Epithelial cell of proximal tubule (primary cell): ENCODE measurements around the gene SYMPK. TPM values are rescaled to one million over a fixed set of nuclear protein-coding genes. Genes with fewer than 3 reads are reported as not detected.

Experiments
- DNase-seq: peaks from one replicate; pipeline ENCODE4 v3.0.0-alpha.2; 2011; ENCODE audit warnings: low read depth
- H3K4me3 ChIP-seq: 2 replicates; pipeline ENCODE4 v1.5.1; 2011; ENCODE audit warnings: low read depth, mild to moderate bottlenecking, low read length
- CTCF ChIP-seq: conservative IDR thresholded peaks from 2 replicates; pipeline ENCODE4 v1.5.1; 2012; ENCODE audit warnings: low read depth, mild to moderate bottlenecking, low read length
- total RNA-seq: library from RNA; depleted of rRNA; stranded (reverse); fragments of >200 nt; gene quantifications from 2 replicates; pipeline ENCODE4 v1.2.3, GENCODE V29; 2015

Gene SYMPK
- total RNA-seq, 1 donor from 2014 or later, result 22.9 TPM

DNA sequence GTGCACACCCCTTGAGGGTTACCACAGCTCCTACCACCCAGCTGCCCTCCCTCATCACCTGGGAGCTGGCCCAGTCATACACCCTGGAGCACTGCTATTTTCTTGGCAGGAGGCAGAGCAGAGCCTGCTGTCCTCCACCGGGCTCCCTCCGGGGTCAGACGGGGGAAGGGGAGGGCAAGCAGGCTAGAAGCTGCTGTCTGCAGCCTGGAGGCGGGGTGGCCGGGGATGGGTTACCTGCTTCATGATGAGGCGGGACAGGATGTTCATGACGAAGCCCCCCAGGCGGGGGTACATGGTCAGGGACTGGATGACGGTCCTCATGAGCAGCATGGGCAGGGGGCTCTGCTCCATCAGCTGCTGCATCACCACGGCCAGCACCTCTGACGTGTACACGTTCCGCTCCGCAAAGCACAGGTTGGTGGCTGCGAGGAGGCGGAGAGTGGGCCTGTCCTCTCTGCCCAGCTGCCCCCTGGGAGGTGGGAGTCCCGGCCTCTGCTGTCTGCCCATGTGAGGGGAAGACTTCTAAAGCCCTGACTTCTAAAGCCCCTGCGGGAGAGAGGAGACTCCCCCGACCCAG is 45.1 kb downstream of the SYMPK start:
- no peak for DNase-seq
- TF ChIP-seq CTCF, result no peak
- H3K4me3 ChIP-seq, result no peak overlapping the region

GRCh38 chr19:45817010-45817724 is 45.8 kb downstream of the SYMPK start:
- DNase-seq, result no peak
- H3K4me3 ChIP-seq, result no peak overlapping the region
- peak; percentile 97 for TF ChIP-seq CTCF

- H3K4me3 ChIP-seq, result no peak overlapping the region
- DNase-seq, result no peak
- TF ChIP-seq CTCF, result no peak
Measured at GRCh38 chr19:45816236-45817009, 46.5 kb downstream of the SYMPK start.

DNA sequence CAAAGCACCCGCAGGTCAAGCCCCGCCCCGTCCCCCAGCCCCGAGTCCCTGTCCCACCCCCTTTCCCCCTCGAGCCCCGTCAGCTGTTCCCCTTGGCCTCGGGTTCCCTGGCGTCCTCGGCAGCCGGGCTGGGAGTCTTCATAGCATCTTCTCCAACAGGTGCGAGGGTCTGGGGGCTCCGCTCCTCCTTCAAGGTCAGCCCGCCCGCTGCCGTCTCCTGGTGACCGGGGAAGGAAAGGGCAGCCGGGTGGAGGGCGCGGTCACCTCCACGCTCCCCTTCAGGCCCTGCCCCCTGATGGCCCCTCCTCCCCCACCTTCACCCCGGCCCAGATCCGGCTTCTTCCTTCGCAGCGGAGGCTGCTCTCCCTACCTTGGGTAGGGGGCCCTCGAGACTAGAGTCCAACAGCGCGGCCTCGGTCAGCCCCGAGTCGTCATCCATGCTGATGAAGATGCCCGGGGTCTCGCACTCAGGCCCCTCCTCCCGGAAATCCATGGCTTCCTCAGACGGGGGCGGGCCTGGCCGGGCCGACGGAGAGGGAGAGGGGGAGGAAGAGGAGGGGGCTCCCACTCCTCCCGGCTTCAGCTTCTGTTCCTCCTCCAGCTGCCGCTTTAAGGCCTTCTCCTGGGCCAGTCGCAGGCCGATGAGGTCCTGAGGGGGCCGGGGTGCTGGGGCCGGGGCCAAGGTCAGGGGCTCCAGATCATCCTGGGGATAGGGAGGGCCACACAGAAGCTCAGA is 47.3 kb downstream of the SYMPK start:
- no peak overlapping the region for H3K4me3 ChIP-seq
- DNase-seq, result no peak
- no peak for TF ChIP-seq CTCF

- H3K4me3 ChIP-seq, result no peak within 1 kb of the TSS
- no peak for DNase-seq
- TF ChIP-seq CTCF, result no peak
Measured at GRCh38 chr19:45814851-45815480, 48.0 kb downstream of the SYMPK start, which contains the start of gene RSPH6A. TSS of gene RSPH6A (minus strand) at chr19:45815308. CDS start at chr19:45815176, 132 bp downstream.

- no peak for DNase-seq
- no peak overlapping the region for H3K4me3 ChIP-seq
- TF ChIP-seq CTCF, result no peak
Measured at GRCh38 chr19:45814166-45814780, 48.7 kb downstream of the SYMPK start.
